ENCODE results near the gene SHISA5.
"Not testable (repeated sequence)": the region's sequence is repeated elsewhere in the genome, so short reads cannot be mapped to it uniquely, and the experiment has no call there.

SHISA5 gene

DNA sequence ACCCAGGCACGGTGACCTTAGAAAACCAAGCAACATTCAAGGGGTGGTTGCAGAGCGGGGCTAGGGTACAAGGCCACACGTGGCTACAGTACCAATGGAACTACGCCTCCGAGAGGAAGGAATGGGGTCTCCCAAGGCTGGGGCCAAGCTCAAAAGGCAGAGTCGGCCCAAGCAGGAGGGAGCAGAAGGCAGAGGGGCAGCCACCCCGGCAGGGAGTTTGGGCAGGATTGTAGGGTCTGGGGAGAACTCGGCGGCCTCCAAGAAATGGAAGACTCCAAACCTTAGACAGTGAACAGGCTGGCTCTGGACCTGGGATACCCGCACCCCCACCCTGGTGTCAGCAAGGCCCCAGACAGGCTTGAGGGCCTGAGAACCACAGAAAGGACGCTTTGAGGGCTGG, 28.8 kb downstream of the SHISA5 start:
- DNase-seq, result no peak

GRCh38 chr3:48474619-48475018, 29.4 kb downstream of the SHISA5 start:
- no peak for DNase-seq

DNA sequence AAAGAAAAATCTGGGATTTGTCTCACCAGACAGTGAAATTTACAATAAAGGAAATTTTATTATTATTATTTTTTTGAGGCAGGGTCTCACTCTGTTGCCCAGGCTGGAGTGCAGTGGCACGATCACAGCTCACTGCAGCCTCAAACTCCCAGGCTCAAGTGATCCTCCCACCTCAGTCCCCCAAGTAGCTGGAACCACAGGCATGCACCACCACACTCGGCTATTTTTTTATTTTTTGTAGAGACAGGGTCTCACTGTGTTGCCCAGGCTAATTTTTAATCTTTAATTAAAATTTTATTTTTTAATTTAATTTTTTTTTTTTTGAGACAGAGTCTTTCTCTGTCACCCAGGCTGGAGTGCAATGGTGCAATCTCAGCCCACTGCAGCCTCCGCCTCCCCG, 29.9 kb downstream of the SHISA5 start:
- DNase-seq, result not testable (repeated sequence)

DNA sequence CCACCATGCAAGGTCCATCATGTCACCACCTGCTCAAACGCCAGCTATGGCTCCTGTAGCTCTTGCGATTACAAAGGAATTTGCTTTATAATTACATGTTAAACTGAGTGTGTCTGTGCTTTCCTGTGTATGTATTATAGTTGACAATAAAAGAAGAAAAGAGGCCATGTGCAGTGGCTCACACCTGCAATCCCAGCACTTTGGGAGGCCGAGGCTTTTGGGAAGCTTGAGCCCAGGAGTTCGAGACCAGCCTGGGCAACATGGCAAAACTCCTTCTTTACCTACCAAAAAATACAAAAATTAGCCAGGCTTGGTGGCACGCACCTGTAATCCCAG, 30.4 kb downstream of the SHISA5 start:
- no peak for DNase-seq

- DNase-seq, result peak; percentile 44
These were observed 30.9 kb downstream of the SHISA5 start for GRCh38 chr3:48472923-48473616.

- no peak for DNase-seq
These were observed 31.4 kb downstream of the SHISA5 start for GRCh38 chr3:48472673-48472922.

GRCh38 chr3:48470286-48470685, 33.7 kb downstream of the SHISA5 start:
- DNase-seq, result no peak

- no peak for DNase-seq
These were observed 34.7 kb downstream of the SHISA5 start for GRCh38 chr3:48469046-48469915.

- no peak for DNase-seq
These were observed 35.6 kb downstream of the SHISA5 start for GRCh38 chr3:48468329-48468731.

- DNase-seq, result no peak
These were observed 36.3 kb downstream of the SHISA5 start for GRCh38 chr3:48467473-48468267.

- no peak for DNase-seq
These were observed 36.9 kb downstream of the SHISA5 start for GRCh38 chr3:48467110-48467454.

DNA sequence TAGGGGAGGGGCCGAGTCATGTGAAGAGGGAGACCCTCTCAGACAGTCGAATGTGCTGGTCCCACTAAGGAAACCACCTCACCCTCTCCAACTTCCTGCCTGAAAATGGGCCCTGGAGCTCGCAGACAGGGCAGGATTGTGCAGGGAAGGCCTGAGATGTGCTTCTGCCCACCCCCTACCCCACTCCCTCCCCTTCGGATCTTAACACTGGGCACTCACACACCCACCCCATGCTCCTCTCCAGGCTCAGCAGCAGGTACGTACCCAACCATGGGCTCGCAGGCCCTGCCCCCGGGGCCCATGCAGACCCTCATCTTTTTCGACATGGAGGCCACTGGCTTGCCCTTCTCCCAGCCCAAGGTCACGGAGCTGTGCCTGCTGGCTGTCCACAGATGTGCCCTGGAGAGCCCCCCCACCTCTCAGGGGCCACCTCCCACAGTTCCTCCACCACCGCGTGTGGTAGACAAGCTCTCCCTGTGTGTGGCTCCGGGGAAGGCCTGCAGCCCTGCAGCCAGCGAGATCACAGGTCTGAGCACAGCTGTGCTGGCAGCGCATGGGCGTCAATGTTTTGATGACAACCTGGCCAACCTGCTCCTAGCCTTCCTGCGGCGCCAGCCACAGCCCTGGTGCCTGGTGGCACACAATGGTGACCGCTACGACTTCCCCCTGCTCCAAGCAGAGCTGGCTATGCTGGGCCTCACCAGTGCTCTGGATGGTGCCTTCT, 37.4 kb downstream of the SHISA5 start:
- DNase-seq, result no peak

- peak; percentile 49 for DNase-seq
These were observed 38.2 kb downstream of the SHISA5 start for GRCh38 chr3:48465531-48466378.

DNA sequence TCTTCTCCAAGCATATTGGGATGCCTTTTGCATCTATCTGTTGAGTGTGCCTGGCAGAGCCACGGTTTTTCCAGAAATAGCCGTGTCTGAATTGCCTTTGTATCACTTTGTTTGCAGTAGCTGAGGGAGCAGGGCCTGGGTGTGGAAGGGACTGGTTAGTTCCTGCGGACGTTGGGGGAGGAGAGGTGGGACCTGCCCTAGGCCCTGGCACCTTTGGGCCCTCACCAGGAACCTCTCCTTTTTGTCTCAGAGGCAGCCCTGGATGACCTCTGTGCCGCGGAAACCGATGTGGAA, 38.8 kb downstream of the SHISA5 start:
- DNase-seq, result no peak

DNA sequence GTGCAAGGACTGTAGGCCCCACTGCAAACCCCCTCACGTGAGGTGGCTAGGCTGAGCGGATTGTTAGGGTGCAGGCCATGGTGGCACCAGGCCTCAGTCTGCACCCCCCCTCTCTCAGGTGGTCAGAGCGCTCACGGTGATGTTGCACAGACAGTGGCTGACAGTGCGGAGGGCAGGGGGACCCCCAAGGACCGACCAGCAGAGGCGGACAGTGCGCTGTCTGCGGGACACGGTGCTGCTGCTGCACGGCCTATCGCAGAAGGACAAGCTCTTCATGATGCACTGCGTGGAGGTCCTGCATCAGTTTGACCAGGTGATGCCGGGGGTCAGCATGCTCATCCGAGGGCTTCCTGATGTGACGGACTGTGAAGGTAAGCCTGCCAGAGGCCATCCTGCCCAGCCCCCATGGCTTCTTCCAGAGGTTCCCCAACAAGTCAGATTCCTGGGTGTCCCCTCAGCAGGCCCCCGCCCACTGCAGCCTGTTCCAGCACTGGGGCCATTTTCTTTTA, 39.2 kb downstream of the SHISA5 start:
- no peak for DNase-seq

DNA sequence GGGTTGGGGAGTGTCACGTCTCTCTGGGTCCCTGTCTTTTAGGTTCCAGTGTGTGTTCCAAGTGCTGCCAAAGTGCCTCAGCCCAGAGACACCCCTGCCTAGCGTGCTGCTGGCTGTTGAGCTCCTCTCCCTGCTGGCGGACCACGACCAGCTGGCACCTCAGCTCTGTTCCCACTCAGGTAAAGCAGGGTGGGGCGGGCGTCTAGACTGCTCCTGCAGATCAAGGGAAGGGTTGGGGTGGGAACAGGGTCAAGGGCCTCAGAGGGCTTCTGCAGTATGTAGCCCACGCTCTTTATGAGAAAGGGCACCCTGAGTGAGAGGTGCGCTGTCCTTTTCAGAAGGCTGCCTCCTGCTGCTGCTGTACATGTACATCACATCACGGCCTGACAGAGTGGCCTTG, 40.3 kb downstream of the SHISA5 start:
- no peak for DNase-seq

GRCh38 chr3:48461767-48462166, 42.2 kb downstream of the SHISA5 start:
- DNase-seq, result not testable (repeated sequence)

DNA sequence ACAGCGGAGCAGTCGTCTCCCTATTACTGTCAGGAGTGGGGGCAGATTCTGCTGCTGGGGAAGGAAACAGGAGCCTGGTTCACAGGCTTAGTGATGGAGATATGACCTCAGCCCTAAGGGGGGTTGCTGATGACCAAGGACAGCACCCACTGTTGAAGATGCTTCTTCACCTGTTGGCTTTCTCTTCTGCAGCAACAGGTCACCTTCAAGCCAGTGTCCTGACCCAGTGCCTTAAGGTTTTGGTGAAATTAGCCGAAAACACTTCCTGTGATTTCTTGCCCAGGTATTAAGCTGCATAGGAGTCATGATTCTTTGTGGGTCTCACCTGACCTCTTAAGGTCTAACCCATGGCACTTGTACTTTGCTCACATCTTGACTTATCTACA, 43.5 kb downstream of the SHISA5 start:
- no peak for DNase-seq

DNA sequence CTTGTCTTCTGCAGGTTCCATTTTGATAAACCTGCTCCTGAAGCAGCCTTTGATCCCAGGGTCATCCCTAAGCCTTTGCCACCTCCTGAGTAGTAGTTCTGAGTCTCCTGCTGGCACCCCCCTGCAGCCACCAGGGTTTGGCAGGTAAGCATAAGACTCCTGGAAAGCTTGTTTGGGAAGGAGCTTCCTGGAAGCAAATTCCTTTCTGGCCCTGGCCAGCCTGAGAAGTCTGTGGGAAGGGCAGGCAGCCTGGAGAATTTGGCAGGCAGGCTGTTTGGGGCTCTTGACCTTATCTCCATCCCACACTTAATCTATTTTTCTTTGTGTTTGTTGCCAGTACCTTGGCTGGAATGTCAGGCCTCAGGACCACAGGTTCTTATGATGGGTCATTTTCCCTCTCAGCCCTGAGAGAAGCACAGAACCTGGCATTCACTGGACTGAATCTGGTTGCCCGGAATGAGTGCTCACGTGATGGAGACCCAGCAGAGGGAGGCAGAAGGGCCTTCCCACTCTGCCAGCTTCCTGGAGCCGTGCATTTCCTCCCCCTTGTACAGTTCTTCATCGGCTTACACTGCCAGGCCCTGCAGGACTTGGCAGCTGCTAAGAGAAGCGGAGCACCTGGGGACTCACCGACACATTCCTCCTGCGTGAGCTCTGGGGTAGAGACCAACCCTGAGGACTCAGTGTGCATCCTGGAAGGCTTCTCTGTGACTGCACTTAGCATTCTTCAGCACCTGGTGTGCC, 44.0 kb downstream of the SHISA5 start:
- no peak for DNase-seq

DNA sequence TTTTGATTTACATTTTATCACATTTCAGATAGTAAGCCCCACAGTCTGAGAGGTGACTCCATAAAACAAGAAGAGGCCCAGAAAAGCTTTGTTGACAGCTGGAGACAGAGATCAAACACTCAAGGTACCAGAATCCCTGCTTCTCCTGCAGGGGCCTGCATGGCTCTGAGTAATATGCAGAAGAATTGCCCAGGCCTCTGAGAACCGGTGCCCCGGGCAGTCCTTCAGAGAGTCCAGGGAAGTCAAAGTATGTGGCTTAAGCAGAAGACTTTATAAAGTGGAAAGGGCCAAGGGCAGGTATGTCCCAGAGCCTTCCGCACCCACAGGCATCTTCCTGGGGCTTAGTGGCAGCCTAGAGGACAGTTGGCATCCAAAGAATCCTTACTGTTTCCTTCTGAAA, 44.6 kb downstream of the SHISA5 start:
- no peak for DNase-seq

GRCh38 chr3:48456456-48456855, 47.5 kb downstream of the SHISA5 start:
- no peak for DNase-seq

- DNase-seq, result no peak
These were observed 52.7 kb downstream of the SHISA5 start for GRCh38 chr3:48451270-48451669.
